ENCODE data around the gene MAGEA4.
"Not testable (repeated sequence)": the region's sequence is repeated elsewhere in the genome, so short reads cannot be mapped to it uniquely, and the experiment has no call there.

Gene MAGEA4

DNA sequence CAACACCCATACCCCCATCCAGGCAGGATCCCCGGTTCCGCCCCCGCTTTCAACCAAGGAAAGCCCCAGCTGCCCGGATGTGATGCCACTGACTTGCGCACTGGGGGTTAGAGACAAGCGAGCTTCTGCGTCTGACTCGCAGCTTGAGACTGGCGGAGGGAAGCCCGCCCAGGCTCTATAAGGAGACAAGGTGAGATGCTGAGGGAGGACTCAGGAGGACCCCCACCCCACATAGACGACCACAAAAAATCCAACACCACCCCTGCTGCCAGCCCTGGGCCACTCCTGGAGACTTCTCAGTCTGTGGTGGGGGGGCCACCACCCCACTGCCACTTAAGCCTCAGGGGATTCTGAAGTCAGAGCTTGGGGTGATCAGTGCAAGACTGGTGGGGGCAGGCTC, at the start of gene MAGEA4:
Gene MAGEA4 (plus strand): TSS at position 110 of the 400 bp plus-strand sequence. CDS start 10,776 bp downstream, outside the sequence.
- DNase-seq (ENCODE audit: low read depth), result no peak

DNA sequence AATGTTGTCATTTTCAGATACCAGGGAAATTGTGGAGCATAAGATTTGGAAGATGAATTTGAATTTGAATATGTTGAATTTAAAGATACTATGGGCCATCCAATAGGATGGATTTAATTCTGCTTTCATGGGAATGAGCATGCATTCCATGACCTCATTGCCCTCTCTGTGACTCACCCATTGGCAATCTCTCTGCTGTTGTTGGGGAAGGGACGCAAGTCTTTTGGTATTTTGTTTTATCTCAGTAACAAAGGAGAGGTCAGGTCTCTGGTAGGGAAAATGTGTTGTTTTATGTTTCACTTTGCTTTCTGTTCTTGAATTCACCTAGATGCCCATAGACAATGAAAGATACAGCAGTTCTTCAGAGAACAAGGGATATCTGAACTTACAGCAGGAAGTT, 42.1 kb upstream of the MAGEA4 start:
- DNase-seq (ENCODE audit: low read depth), result no peak

DNA sequence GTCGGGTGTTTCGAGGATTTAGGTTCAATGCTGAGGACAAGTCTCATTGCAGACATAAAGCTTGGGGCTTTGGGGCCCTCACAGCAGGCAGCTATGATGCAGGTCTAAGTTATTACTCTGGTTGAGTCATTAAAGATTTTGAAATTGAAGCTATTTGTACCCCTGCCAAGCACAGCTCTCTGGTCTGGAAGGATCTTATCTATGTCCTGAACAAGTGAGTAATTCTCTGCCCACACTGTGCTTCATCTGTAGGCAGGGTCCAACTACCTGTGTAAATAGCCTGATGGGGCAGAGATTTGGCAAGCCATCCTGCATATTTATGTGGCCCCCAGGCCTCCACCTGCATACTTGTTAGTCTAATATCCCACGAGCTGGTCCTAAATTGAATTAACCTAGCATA, 41.4 kb upstream of the MAGEA4 start:
- DNase-seq (ENCODE audit: low read depth), result no peak

- no peak for DNase-seq (ENCODE audit: low read depth)
Measured at GRCh38 chrX:151873096-151873495, 39.6 kb upstream of the MAGEA4 start.

GRCh38 chrX:151875270-151876026, 37.2 kb upstream of the MAGEA4 start:
- DNase-seq (ENCODE audit: low read depth), result no peak

- DNase-seq (ENCODE audit: low read depth), result no peak
Measured at GRCh38 chrX:151878574-151878973, 34.1 kb upstream of the MAGEA4 start.

- no peak for DNase-seq (ENCODE audit: low read depth)
Measured at GRCh38 chrX:151879856-151880255, 32.8 kb upstream of the MAGEA4 start.

GRCh38 chrX:151880895-151881294, 31.8 kb upstream of the MAGEA4 start:
- DNase-seq (ENCODE audit: low read depth), result no peak

GRCh38 chrX:151889421-151889820, 23.3 kb upstream of the MAGEA4 start:
- no peak for DNase-seq (ENCODE audit: low read depth)

- DNase-seq (ENCODE audit: low read depth), result no peak
Measured at GRCh38 chrX:151896734-151897474, 15.8 kb upstream of the MAGEA4 start.

- no peak for DNase-seq (ENCODE audit: low read depth)
Measured at GRCh38 chrX:151899622-151900021, 13.1 kb upstream of the MAGEA4 start.

DNA sequence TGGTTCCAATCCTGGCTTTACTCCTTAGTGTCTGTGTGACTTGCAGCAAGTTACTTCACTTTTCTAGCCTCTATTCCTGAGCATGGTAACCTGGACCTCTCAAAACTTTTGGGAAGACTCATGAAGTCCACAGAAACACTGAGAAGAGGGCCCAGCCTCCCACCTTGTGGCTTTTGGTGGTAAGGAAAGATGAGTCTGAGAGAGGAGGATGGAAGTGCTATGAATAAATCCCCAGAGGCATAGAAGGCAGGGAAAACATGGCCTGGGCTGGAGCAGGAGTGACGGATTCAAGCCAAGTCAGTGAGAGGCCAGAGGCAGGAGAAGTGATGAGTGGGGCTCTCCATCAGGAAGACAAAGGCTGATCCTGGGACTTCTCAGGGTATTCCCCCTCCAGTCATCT, 10.9 kb upstream of the MAGEA4 start:
- DNase-seq (ENCODE audit: low read depth), result no peak

- no peak for DNase-seq (ENCODE audit: low read depth)
Measured at GRCh38 chrX:151902813-151903591, 9.7 kb upstream of the MAGEA4 start.

DNA sequence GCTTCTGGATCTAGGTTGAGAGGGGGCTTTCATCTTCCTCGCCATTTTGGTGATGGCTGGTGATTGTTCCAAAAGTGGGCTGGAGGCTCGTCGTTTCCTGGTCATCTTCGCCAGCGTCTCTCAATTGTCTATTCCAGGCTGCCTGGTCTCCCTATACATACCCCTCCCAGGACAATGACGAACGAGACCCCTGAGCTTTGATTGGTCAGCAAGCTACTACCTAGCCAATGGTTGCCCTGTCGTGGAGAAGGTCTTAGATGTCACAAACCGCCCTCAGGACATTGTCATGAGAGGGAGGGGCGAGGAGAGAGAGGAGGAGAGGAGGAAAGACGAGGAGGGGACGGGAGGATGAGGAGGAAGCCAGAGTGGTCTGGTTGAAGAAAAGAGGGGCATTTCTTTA, 7.7 kb upstream of the MAGEA4 start:
- DNase-seq (ENCODE audit: low read depth), result no peak

DNA sequence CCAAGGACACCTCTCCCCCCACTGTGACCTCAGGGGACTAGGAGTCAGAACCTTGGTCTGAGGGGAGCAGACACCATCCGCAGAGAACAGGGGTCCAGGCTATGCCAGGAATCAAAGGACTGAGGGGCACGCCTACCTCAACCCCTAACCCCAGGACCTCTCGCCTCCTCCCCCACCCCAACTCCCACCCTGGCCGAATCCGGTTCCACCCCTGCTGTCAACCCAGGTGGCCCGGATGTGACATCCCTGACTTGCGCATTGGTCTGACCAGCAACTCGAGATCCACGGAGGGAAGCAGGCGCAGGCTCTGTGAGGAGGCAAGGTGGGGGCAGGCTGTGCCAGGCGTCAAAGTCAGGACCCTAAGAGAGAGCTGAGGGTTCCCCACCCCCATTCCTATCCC, 468 bp upstream of the MAGEA4 start:
- DNase-seq (ENCODE audit: low read depth), result no peak

- DNase-seq (ENCODE audit: low read depth), result not testable (repeated sequence)
Measured at GRCh38 chrX:151918736-151919135, 6.0 kb downstream of the MAGEA4 start.

DNA sequence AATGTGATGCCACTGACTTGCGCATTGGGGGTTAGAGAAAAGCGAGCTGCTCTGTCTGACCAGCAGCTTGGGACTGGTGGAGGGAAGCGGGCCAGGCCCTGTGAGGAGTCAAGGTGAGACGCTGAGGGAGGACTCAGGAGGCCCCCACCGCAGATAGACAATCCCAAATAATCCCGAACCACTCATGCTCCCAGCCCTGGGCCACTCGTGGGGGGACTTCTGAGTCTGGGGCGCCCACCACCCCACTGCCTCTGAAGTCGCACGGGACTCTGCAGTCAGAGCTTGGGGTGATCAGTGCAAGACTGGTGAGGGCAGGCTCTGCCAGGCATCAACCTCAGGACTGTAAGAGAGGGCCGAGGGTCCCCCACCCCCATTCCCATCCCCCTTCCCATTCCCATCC, 6.9 kb downstream of the MAGEA4 start:
- DNase-seq (ENCODE audit: low read depth), result no peak

- DNase-seq (ENCODE audit: low read depth), result no peak
Measured at GRCh38 chrX:151920101-151920500, 7.4 kb downstream of the MAGEA4 start.

GRCh38 chrX:151920530-151920929, 7.8 kb downstream of the MAGEA4 start:
- DNase-seq (ENCODE audit: low read depth), result no peak

GRCh38 chrX:151921292-151921691, 8.6 kb downstream of the MAGEA4 start:
- no peak for DNase-seq (ENCODE audit: low read depth)

GRCh38 chrX:151921866-151922265, 9.2 kb downstream of the MAGEA4 start:
- DNase-seq (ENCODE audit: low read depth), result no peak

GRCh38 chrX:151922692-151923091, 10.0 kb downstream of the MAGEA4 start:
- DNase-seq (ENCODE audit: low read depth), result no peak

- DNase-seq (ENCODE audit: low read depth), result no peak
Measured at GRCh38 chrX:151923648-151924047, 11.0 kb downstream of the MAGEA4 start.
